ENCODE data around the gene ZNF586. TPM values are rescaled to one million over a fixed set of nuclear protein-coding genes. Genes with fewer than 3 reads are reported as not detected.
A peak's percentile ranks its signal among the peaks of the same experiment; 100 is the strongest.
"Not testable (repeated sequence)": the region's sequence is repeated elsewhere in the genome, so short reads cannot be mapped to it uniquely, and the experiment has no call there.

ZNF586 gene
- total RNA-seq, 3 donors from 2014 or later (not counting 1 experiment from before 2014, with no cell fraction given) = 24.0 to 33.3 (median 28.2) TPM

- TF ChIP-seq CTCF (IDR thresholded peaks at IDR 0.05) = no peak
- peaks cover 7% of the 10 kb centered on the region for H3K36me3 Mint-ChIP-seq
- H3K4me3 Mint-ChIP-seq = no peak overlapping the region
- H3K27me3 Mint-ChIP-seq (ENCODE audit: low read depth in 2 of 2) = no peaks in the 10 kb centered on the region
- H3K9me3 ChIP-seq (ENCODE audit: control insufficient read depth, insufficient read depth, low read length) = no peaks in the 10 kb centered on the region
- intact Hi-C loops (cut with micrococcal nuclease) = loop anchor here (5.0 kb wide), 1 partner anchor 130 kb away; the partner anchor contains the start of gene ZNF551
- ATAC-seq (no peak), DNase-seq (peak in 1 of 2 donors; percentile 19)
- peaks cover 23% of the 10 kb centered on the region for H3K4me1 ChIP-seq (ENCODE audit: control insufficient read depth, insufficient read depth, low read length)
- H3K4me3 ChIP-seq (ENCODE audit: low read length) = no peak overlapping the region
- no peaks in the 10 kb centered on the region for H3K27me3 ChIP-seq (ENCODE audit: control insufficient read depth, insufficient read depth, low read length)
- peaks cover 20 to 24% of the 10 kb centered on the region in 2 donors for H3K4me1 Mint-ChIP-seq
- no peak overlapping the region for H3K27ac ChIP-seq (ENCODE audit: low read length)
- H3K27ac Mint-ChIP-seq = peak overlapping the region in 1 of 2 donors; percentile 68
- WGBS (ENCODE audit: insufficient coverage) = 75% methylated on average over 3 of the region's 3 CpGs
- H3K36me3 ChIP-seq (ENCODE audit: control insufficient read depth, insufficient read depth, low read length) = peaks cover 22% of the 10 kb centered on the region
- H3K9me3 Mint-ChIP-seq = no peaks in the 10 kb centered on the region
Measured at GRCh38 chr19:57812226-57812625, 42.8 kb downstream of the ZNF586 start.

GRCh38 chr19:57812975-57813820, 43.7 kb downstream of the ZNF586 start:
- intact Hi-C loops (cut with micrococcal nuclease) = loop anchor here (5.0 kb wide), 1 partner anchor 131 kb away; the partner anchor contains the start of gene ZNF551
- Mint-ChIP-seq H3K27ac (peak overlapping the region; percentile 57 to 68), H3K4me1 (peaks cover 19 to 20% of the 10 kb centered on the region in 2 donors), H3K4me3 (peak overlapping the region; percentile 75)
- Histone ChIP-seq H3K36me3 (ENCODE audit: control insufficient read depth, insufficient read depth, low read length) (peaks cover 13% of the 10 kb centered on the region), H3K4me1 (ENCODE audit: control insufficient read depth, insufficient read depth, low read length) (peaks cover 23% of the 10 kb centered on the region)
- H3K4me3 ChIP-seq (ENCODE audit: low read length); DNase-seq; H3K9me3 Mint-ChIP-seq; H3K27me3 ChIP-seq (ENCODE audit: control insufficient read depth, insufficient read depth, low read length); H3K27ac ChIP-seq (ENCODE audit: low read length); H3K36me3 Mint-ChIP-seq; H3K9me3 ChIP-seq (ENCODE audit: control insufficient read depth, insufficient read depth, low read length); H3K27me3 Mint-ChIP-seq (ENCODE audit: low read depth in 2 of 2): not testable (repeated sequence)
- WGBS (ENCODE audit: insufficient coverage) = 81% methylated on average over 10 of the region's 13 CpGs
- ATAC-seq = peak in 1 of 3 donors; percentile 21

GRCh38 chr19:57813919-57814504, 44.5 kb downstream of the ZNF586 start:
- peak overlapping the region; percentile 97 for H3K4me3 Mint-ChIP-seq
- intact Hi-C loops (cut with micrococcal nuclease) = loop anchor here (1.0 to 5.0 kb wide), 2 partner anchors 45 to 132 kb away; partner anchors contain the start of genes ZNF551 and ZNF586
- no peaks in the 10 kb centered on the region for H3K27me3 Mint-ChIP-seq (ENCODE audit: low read depth in 2 of 2)
- DNase-seq = peak in 1 of 2 donors; percentile 28
- H3K27me3 ChIP-seq (ENCODE audit: control insufficient read depth, insufficient read depth, low read length) = no peaks in the 10 kb centered on the region
- WGBS (ENCODE audit: insufficient coverage) = 41% methylated on average over 13 of the region's 13 CpGs
- H3K36me3 ChIP-seq (ENCODE audit: control insufficient read depth, insufficient read depth, low read length) = peaks cover 9% of the 10 kb centered on the region
- peaks cover 19 to 20% of the 10 kb centered on the region in 2 donors for H3K4me1 Mint-ChIP-seq
- ATAC-seq = no peak
- peaks cover 23% of the 10 kb centered on the region for H3K4me1 ChIP-seq (ENCODE audit: control insufficient read depth, insufficient read depth, low read length)
- no peaks in the 10 kb centered on the region for H3K9me3 ChIP-seq (ENCODE audit: control insufficient read depth, insufficient read depth, low read length)
- H3K27ac ChIP-seq (ENCODE audit: low read length) = peak overlapping the region; percentile 70
- H3K9me3 Mint-ChIP-seq = no peaks in the 10 kb centered on the region
- H3K27ac Mint-ChIP-seq = peak overlapping the region; percentile 93 to 97
- H3K36me3 Mint-ChIP-seq = peaks cover 7% of the 10 kb centered on the region
- peak overlapping the region; percentile 95 for H3K4me3 ChIP-seq (ENCODE audit: low read length)
- TF ChIP-seq CTCF (IDR thresholded peaks at IDR 0.05) = no peak
